Stimulated activated CD4-positive, alpha-beta T cell treated with anti-CD3 and anti-CD28 coated beads, TNF-alpha, amount 100 ng/mL, for 1 hour (primary cell): ENCODE data around the gene HOXA4.

Experiments
- DNase-seq, 3 donors: peaks; one replicate each; pipeline ENCODE4 v3.0.0-alpha.2; 2020; ENCODE audit warnings: low read depth in 3 of 3, low spot score in 1 of 3

HOXA4 gene

DNA sequence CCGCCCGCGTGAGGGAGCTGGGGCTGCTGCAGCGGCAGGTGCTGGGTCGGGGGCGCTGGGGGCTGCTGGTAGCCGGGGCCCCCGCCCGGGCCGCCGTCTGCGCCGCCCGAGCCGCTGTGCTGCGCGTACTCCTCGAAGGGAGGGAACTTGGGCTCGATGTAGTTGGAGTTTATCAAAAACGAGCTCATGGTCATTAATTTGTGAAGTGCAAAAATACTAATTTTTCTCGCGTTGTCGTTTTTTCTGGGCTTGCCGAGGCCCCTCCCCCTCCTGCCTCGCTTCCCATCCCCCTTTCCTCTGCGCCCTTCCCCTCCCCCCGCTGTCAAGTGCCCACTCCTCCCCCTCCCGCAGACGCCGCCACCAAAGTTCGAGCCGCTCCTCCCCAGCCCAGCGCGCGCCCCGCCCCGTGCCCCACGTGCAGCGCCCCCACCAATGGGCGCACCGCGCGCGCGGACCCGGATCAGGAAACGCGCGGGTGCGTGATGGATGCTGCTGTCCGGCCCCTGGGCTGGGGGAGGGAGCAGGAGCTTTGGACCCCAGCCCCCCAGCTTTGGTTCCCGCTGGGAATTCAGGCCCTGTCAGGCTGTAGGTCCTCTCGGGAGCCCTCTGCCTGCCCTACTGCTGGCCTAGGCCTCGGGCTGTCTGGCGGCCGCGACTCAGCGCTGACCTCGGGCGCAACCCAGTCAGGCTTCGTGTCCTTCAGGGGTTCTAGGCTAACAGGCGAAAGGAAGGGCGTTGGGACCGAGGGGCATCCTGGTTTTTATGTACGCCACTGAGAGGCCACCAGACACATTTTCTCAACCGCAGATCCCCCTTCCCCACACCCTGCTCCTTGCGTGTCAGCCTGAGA is at the start of gene HOXA4:
Gene HOXA4, minus strand, starts transcription at position 218 of the 850 bp plus-strand sequence. Its CDS starts 24 bp downstream, at position 194.
- peak; percentile 36 to 51 (median 42) for DNase-seq

DNA sequence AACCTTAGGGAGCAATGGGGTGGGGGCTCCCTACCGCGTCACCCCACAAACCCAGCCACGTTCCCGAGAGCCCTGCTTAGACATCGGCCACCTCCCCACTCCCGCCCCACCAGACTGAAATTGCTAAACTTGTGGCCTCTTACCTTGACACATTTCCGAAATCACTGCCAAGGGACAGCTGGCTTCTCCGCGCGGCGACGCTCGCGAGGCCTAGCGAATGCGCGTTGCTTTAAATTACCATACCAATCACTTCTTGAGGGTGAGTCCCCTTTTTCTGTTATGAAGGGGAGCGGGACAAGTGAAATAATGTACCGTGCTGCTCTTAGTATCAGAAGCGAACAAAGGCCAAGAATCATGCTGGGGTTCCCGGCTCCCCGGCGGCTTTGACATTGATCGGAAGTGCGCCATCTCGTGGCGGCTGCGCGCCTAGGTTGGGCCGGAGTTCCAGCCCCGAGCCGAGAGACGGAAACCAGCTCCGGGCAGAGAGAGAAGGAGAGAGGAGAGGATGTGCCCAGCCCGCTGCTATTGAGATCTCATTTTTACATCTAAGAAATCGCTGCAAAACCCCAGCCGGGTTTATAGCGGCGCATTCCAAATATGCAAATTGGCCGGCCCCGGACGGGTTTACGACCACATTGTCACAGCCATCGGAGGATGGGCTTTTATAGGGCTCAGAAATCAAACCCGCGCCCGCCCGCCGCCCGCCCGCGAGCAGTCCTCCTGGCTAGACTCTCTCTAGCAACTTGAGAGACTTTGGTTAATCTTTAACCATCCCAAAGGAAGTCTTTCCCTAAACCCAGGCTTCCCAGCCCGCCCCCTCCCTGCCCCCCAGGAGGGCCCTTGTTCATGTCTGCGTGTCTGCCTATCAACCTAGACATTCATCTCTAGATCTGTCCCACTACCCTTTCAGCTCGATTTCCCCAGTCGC is 49.2 kb upstream of the HOXA4 start:
- peak in 1 of 3 donors; percentile 55 for DNase-seq

DNA sequence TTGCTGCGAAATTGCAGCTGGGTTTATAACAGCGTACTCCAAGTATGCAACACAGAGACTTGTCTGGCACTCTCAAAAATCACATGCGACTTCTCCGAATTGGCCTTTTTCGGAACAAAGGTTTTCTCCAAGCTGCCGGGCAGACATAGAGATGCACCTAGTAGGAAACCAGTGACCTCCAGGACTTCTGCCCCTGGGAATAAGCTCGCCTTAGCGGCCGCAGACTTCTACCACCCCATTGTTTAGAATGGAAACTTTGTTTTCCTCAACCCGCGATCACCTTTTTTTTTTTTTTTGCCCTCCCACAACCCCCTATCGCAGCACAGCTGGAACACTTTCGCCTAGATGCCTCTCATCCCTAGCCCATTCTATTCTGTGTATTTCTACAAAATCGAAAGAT is 48.5 kb upstream of the HOXA4 start:
- DNase-seq, result no peak

- no peak for DNase-seq
Measured at GRCh38 chr7:27178366-27178765, 47.8 kb upstream of the HOXA4 start.

GRCh38 chr7:27177795-27178320 is 47.3 kb upstream of the HOXA4 start:
- no peak for DNase-seq

- no peak for DNase-seq
Measured at GRCh38 chr7:27176962-27177794, 46.6 kb upstream of the HOXA4 start.

DNA sequence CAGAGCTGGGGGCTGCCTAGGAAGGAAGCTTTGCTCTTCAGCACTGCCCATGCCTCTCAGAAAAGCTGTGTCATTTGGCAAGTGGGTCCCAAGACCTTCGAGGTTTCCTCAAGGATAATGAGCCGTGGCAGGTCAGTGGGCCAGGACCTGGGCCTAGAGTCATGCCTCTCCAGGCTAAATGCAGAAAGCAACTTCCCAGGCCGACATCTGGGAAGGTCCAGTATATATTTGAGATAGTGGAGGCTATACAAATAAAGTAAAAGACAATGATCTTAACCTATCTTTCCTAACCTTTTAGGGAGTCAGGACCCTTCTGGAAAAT is 45.9 kb upstream of the HOXA4 start:
- DNase-seq, result no peak

DNA sequence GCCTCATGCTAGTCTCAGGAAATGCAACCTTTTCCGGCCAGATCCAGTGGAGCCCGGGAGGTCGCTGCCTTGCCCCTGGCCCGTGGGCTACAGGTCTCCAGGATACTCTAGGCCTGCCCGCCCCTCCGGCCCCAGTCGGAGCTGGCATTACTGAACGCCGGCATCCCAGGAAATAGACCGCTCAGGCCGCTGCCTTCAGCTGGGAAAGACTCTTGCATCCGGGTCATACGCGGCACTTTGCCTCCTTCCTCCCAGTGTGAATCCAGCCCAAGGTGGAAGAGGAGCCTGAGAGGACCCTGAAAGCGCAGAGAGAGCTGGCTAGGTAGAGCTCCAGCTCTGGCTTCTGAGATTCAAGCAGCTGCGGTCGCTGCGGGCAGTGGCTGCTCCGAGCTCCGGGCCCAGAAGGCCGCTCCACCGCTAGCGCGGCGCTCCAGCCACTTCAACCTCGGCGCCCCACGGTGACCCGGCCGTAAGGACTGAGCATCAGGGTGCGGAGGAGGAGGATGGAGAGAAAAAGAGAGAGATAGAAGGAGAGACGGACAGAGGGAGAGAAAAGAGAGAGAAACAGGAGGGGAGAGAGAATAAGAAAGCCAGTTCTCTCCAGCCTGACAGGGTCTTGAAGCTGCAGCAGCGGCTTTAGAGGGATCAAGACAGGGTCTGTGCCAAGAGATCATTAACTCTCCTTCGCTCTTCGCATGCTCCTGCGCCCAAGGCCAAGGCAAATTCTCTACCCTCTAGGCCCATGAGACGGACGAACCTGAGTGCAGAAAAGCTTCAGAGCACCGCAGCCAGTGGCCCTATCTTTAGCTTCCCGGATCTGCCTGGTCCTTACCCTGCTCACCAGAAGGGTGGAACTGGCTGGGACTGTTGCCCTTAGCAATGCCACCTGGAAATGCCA is 45.3 kb upstream of the HOXA4 start:
- DNase-seq, result no peak

DNA sequence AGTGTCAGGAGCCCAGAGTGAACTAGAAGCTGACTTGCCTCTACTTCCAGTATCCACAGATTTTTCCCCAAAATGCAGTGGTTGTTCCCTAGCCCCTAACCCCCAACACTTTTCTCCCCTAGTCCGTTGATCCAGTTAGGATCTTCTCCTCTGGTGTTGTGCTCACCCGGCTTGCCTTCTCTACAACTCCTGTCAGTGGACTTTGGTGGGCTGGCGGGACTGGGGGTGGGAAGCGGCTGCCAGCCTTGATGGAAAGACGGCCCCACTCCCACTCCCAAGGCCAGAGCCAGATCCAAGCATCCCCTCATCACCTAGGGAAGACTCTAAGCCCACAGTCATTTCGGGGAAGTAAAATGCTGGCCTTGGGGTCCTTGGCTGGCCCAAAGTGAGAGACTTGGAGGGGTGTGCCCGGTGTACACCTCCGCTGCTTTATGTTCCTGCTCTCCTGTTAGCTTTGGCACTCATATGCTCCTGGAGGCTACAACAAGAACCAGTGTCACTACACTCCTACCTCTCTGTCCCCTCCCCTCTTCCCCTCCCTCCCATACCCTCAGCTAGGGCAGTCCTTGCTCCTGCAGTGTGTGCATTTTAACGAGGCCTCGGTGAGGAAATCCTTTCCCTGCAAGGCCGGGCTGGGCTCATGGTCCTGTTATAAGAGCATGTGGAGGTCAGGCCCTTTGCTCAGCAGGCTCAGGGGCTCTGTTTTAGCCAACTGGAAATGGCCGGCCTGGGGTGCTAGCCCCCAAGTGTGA is 44.5 kb upstream of the HOXA4 start:
- no peak for DNase-seq

DNA sequence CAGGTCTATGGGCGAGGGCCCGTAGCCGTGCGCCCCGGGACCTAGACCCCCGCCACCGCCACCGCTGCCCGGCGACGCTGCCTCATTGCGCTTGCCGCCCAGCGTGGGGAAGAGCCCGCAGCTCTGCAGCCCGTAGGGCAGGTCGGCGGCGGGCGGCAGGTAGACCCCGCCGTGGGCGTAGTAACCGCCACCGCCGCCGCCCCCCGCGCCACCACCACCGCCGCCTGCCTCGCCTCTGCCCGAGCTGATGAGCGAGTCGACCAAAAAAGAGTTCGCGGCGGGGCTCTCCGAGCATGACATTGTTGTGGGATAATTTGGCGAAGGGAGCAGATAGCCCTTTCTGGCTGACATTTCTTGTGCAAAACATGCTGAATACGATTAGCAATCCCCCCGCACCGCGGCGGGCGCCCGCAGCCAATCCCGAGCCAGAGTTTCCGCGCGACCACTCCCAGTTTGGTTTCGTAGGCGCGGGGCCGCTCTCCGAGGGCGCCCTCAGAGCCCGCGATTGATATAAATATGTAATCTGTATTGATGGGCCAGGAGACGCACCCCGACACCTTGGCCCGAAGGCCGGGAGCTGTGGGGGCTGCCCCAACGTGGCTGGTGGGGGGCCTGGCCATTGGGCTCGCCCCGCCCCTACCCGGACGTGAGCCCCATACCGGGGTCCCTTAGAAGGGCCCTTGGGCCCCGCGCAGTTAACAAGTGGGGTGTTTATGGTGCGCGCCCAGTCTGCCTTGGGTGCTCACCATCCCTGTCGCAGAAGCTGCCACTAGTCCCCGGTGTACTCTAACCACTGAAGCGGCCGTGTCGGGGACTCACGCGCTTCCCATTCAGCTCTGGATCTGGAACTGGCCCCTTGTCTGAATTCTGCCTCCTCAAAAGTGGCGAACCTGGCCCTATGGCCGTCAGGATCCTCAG is 43.7 kb upstream of the HOXA4 start, which contains the start of gene HOXA10:
Gene HOXA10, minus strand, starts transcription at position 365 of the 918 bp plus-strand sequence. Its CDS starts 14 bp downstream, at position 351.
- peak in 1 of 3 donors; percentile 0 for DNase-seq

DNA sequence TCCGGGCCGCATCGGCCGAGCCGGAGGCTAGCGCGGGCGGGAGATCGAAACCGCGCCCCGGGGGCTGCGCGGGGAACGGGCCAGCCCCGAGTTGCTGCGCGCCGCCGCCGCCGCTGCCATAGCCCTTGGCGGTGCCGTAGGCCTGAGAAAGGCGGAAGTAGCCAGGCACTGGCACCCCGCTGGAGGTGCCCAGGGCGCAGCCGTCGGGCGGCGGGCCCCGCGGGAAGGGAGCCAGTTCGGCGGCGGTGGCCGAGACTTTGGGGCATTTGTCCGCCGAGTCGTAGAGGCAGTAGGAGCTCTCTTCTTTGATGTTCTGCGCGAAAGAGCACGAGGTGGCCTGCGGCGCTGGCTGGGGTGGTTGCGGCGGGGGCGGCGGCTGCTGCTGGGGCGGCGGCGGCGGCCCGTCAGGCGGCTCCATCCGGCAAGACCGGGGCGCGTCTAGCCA is 43.0 kb upstream of the HOXA4 start:
- DNase-seq, result peak in 1 of 3 donors; percentile 12

DNA sequence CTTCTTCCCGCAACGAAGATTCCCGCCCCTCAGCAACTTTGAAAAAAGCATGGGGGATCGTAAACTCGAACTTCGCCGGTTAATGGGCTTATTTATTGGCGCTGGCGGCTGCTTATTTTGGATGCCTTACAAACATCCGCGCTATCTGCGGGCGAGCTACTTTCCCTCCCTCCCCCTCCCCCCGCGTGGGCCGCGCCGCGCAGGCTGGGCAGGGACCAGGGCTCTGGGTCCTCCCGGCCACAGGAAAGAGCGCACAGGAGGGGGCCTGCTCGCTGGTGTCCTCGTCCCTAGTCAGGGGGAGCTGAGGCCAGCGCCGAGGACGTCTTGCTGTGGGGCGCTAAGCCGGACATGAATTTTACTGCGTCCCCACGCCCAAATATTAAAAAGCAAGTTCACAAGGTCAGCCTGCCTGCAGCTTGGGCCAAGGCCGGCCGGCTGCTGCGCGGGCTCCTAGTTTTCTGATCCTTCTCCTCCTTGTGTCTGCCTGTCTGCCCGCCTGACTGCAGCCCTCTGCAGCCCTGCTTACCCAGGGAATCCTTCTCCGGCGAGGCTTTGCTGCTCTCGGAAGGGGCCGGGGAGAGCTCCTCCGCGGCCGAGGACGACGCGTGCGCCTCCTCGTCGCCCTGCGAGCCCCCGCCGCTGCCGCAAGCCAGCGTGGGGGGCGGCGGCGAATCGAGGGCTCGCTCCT is 42.4 kb upstream of the HOXA4 start:
- DNase-seq, result no peak

- no peak for DNase-seq
Measured at GRCh38 chr7:27172315-27172774, 41.8 kb upstream of the HOXA4 start.

GRCh38 chr7:27171637-27172314 is 41.2 kb upstream of the HOXA4 start:
- no peak for DNase-seq

DNA sequence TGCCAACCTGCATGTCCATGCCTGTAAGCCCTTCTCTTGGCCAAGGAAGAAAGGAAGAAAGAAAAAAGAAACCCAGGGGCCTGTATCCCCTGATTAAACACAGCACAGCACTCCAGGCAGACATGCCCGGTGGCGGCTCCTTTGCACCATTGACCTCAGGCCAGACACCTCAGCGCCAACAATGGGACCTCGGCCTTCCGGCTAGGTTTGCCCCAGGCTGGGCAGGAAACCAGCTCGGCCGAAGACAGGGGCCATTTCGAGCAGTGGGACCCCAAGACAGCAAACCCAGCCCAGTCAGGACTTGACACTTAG is 40.7 kb upstream of the HOXA4 start:
- DNase-seq, result no peak

DNA sequence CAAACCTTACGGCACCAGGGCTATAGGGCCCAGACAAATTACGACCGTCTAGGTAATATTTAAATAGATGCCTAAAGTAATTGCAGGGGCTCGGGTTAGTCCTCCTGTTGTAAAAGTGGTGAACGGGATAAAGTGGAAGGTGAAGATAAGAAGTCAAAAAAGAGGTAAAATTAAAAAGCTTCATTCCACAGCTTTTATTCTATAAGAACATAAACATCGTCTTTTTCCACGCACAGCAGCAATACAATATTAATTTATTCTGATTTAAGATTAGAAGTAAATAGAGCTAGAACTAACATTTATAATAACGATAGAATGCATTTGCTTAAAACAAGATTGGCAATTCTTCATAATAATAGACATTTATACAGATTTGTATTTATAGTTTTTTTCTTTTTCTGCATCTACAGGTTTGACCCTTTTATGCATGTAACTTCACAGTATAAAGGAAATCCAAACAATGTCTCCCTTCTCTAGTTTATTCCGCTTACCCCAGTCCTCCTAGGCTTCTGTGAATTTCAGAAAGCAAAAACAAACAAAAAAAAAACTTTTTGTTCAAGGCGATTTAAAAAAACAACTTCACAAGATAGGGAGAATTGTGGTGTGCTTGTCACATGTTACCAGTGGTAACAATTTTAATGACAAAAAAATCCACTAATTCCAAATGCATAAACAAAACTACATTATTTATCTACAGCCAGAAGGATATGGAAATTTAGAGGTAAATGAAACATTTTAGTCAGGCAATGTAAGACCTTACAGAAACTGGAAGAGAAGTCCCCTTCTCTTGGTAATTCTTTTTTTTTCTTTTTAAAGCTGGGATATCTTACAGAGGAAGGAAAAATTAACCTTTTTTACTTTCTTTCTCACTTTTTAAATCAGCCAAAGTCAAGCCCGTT is 40.1 kb upstream of the HOXA4 start:
- DNase-seq, result no peak
